ENCODE results near the gene CSNK1G1.
"Not testable (repeated sequence)": the region's sequence is repeated elsewhere in the genome, so short reads cannot be mapped to it uniquely, and the experiment has no call there.

The CSNK1G1 gene

DNA sequence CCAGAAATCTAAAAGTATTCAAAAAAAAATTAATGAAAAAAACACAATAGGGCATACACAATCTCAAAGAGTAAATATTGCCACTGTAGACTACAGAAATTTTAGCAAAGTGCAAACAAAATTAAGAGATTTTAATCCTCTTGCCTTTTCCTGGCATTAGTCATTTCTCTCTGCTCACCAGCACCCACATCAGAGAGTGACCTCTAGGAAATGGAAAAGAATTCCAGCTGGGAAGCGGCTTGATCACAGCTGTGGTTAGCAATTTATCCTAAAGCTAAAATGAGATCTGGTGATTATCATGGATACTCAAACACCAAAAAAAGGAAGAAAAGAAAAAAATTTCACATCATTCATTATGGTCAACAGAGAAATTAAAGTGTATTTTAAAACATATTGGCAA lies 7.5 kb downstream of the CSNK1G1 start:
- no peak for DNase-seq

DNA sequence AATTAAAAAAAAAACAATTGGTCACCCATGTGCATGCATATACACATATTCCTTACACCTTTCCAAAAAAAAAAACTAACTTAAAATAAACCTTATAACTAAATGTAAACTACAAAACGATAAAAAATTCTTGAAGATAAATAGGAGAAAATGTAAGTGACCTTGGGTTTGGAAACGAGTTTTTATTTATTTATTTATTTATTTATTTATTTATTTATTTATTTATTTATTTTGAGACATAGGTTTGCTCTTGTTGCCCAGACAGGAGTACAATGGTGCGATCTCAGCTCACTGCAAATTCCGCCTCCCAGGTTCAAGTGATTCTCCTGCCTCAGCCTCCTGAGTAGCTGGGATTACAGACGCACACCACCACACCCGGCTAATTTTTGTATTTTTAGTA lies 9.7 kb downstream of the CSNK1G1 start:
- DNase-seq: not testable (repeated sequence)

DNA sequence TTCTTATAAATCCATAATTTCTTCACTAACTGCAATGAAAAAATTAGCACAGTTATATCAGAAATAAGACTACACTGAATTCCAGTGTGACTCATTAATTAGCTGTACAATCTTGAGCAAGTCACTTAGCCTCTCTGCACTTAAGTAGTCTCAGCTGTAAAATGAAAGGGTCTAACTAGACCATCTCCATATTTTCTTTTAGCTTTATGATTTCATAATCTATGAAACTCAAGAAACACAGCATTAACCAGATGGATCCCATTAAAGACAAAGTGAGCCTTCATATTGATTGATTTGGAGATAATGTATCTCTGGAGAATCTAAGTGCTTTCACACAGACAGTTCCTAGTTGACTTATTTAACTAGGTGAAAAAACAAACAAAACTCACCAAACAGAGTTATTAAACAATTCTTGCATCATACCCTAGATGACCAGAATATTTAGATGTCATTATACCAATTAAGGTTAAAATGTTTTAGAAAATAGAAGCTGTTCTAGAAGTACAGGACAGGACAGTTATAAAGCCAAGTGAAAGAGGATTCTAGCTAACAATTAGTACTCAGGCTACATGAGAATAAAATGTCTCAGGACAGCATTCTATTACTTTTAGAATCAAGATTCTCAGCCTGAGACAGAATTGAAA lies 11.2 kb downstream of the CSNK1G1 start:
- peak; percentile 11 for DNase-seq

DNA sequence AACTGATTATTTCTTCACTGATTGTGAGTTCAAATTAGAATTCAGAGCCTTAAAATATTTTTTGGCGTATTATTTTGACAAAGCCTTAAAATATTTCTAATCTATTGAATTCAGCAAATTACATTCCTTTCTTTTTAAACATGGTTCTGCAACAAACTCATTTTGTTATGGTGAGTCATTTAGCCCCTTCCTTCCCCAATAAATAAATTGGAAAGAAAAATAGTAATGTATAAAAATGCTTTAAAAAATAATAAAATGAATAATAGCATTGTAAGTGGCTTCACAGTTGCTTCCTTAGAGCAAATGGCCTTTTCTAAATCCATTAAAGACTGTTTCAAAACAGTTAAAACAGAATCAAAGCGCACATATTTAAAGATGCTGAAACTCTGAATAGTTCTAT lies 12.1 kb downstream of the CSNK1G1 start:
- DNase-seq: no peak

DNA sequence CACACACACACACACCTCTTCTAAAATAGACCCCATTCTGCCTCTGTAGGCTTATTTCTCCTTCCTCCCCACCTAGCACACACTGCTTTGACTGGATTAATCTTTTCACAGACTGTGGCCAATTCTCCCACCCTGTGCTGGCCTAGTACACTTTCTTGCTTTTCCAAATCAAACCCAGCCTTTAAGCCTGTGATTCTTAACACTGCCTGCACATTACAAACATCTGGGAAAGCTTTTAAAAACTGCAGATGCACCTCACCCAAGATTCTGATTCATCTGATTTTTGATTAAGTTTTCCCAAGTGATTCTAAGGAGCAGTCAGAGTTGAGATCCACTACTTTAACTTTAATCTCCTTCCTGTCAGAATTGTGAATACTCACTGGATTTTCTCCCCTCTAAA lies 12.8 kb downstream of the CSNK1G1 start:
- DNase-seq: no peak

DNA sequence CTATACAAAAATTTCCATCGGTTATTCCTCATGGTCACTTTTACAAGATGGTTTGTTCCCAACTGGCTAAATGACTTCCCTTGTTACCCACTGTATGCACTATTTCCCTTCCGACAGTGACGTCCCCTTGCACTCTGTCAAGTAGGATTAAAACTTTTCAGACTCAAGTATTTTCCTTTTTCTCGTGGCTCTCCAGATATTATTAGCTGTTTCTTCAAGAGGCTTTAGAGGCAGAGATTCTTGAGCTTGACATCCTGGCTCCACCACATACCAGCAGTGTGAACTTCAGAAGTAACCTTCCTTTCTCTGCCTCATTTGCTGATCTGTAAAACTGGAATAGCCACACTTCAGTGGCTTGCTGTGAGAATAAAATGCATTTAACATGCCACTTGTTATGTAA lies 14.0 kb downstream of the CSNK1G1 start:
- no peak for DNase-seq

DNA sequence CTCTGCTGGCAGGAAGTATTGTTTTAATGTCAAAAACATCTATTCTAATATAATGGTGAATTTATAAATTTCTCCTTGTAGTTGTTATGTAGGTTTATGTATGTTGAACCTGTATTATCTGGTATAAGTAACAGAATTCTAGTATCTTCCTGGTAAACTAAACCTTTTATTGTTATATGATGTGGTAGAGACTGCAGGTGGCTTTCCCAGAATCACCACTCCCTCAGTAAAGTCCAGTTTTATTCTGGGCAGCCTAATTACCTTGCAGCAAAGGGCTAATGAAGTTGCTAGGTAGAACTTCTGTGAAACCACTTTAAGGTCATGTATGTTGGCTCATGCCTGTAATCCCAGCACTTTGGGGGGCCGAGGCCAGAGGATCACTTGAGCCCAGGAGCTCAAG lies 15.6 kb downstream of the CSNK1G1 start:
- DNase-seq: no peak

DNA sequence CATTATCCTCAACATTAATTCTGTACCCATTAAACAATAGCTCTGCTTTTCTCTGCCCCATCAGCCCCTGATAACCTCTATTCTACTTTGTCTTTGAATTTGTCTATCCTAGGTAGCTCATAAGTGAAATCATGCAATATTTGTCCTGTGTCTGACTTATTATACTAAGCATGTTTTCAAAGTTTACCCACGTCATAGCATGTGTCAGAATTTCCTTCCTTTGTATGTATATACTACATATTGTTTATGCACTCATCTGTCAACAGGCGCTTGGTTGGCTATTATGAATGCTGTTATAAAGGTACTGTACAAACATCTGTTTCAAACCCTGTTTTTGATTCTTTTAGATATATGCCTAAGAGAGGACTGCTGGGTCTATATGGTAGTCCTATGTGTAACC lies 18.2 kb downstream of the CSNK1G1 start:
- no peak for DNase-seq

DNA sequence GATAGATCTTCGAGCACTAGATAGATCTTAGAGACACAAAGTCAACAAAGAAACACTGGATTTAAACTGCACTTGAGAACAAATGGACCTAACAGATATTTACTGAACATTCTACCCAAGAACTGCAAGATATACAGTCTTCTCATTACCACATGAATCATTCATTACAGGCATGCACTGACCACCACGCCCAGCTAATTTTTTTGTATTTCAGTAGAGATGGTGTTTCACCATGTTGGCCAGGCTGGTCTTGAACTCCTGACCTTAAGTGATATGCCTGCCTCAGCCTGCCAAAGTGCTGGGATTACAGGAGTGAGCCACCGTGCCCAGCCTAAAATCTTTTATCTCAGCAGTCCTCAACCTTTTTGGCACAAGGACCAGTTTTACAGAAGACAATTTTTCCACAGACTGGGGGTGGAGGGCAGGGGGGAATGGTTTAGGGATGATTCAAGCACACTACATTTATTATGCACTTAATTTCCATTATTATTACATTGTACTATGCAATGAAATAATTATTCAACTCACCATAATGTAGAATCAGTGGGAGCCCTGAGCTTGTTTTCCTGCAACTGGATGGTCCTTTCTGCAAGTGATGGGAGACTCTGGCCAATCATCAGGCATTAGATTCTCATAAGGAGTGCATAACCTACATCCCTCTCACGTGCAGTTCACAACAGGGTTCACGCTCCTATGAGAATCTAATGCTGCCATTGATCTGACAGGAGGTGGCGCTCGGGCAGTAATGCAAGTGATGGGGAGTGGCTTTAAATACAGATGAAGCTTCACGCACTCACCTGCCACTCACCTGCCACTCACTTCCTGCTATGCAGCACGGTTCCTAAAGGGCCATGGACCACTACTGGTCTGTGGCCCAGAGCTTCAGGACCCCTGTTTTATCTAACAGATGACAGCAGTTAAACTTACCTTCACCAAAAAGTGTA lies 21.7 kb downstream of the CSNK1G1 start:
- peak; percentile 68 for DNase-seq

DNA sequence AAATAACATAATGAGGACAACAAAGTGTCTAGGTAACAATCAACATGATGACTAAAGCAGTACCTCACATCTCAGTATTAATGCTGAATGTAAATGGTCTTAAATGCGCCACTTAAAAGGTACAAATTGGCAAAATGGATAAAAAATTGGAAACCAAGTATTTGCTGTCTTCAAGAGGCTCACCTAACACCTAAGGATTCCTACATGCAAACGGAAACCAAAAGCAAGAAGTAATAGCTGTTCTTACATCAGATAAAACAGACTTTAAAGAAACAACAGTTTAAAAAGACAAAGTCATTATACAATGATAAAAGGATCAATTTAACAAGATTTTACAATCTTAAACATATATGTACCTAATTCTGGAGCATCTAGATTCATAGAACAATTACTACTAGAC lies 22.5 kb downstream of the CSNK1G1 start:
- no peak for DNase-seq

DNA sequence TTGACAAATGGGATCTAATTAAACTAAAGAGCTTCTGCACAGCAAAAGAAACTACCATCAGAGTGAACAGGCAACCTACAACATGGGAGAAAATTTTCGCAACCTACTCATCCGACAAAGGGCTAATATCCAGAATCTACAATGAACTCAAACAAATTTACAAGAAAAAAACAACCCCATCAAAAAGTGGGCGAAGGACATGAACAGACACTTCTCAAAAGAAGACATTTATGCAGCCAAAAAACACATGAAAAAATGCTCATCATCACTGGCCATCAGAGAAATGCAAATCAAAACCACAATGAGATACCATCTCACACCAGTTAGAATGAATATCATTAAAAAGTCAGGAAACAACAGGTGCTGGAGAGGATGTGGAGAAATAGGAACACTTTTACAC lies 24.3 kb downstream of the CSNK1G1 start:
- not testable (repeated sequence) for DNase-seq

DNA sequence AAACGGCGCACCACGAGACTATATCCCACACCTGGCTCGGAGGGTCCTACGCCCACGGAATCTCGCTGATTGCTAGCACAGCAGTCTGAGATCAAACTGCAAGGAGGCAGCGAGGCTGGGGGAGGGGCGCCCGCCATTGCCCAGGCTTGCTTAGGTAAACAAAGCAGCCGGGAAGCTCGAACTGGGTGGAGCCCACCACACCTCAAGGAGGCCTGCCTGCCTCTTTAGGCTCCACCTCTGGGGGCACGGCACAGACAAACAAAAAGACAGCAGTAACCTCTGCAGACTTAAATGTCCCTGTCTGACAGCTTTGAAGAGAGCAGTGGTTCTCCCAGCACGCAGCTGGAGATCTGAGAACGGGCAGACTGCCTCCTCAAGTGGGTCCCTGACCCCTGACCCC lies 29.0 kb downstream of the CSNK1G1 start:
- not testable (repeated sequence) for DNase-seq

DNA sequence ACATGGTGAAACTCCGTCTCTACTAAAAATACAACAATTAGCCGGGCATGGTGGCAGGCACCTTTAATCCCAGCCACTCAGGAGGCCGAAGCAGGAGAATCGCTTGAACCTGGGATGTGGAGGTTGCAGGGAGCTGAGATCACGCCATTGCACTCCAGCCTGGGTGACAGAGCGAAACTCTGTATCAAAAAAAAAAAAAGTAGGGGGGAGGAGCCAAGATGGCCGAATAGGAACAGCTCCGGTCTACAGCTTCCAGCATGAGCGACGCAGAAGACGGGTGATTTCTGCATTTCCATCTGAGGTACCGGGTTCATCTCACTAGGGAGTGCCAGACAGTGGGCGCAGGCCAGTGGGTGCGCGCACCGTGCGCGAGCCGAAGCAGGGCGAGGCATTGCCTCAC lies 29.5 kb downstream of the CSNK1G1 start:
- peak; percentile 13 for DNase-seq

DNA sequence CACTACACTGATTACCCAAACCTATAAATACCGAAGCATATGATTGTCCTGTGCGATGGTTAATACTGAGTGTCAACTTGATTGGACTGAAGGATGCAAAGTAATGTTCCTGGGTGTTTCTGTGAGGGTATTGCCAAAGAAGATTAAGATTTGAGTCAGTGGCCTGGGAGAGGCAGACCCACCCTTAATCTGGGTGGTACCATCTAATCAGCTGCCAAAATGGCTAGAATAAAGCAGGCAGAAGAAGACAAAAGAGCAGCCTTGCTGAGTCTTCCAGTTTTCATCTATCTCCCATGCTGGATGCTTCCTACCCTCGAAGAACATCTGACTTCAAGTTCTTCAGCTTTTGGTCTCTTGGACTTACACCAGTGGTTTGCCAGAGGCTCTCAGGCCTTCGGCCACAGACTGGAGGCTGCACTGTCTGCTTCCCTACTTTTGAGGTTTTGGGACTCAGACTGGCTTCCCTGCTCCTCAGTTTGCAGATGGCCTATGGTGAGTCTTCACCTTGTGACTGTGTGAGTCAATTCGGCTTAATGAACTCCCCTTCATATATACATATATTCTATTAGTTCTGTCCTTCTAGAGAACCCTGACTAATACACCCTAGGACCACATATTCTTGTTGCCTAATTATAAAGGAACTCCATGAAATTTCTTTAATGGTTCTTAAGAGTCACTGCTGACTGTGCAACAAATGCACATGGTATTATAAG lies 31.7 kb downstream of the CSNK1G1 start:
- no peak for DNase-seq

DNA sequence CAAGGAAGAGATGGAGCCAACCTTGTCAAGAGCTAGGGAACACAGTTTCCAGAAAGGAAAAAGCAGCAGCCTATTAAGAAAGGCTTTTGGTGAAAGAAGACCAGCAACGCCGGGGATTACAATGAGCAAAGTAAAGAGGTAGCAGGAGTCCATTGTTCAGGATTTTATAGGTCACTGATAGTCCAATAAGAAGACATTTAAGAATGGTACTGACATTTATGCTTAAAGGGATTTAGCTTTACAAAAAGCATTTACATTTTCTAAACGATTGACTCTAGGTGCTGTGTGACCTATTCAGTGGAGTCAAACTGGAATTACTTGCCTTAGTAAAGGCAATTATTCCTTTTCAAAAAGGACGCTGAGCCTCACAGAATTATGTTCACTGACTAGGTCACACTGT lies 40.8 kb downstream of the CSNK1G1 start:
- no peak for DNase-seq

DNA sequence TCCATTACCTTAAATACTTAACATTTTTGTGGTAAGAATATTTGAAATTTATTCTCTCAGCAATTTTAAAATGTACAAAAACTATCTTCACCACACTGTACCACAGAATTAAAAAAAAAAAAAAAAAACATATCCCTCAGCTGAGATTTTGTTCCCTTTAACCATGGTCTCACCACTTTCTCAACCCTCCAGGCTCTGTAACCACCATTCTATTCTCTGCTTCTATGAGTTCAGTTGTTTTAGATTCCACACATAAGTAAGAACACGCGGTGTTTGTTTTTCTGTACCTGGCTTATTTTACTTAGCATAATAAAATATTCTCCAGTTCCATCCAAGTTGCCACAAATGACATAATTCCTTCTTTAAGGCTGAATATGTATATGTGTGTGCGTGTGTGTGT lies 41.5 kb downstream of the CSNK1G1 start:
- no peak for DNase-seq

DNA sequence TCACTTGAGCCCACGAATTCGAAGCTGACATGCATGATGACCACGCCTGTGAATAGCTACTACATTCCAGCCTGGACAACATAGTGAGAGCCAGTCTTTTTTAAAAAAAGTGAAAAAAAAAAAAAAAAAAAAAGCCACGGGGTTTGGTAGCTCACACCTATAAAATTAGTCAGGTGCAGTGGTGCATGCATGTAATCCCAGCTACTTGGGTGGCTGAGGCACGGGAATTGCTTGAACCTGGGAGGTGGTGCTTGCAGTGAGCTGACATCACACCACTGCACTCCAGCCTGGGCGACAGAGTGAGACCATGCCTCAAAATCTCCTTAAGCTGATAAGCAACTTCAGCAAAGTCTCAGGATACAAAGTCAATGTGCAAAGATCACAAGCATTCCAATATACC lies 44.4 kb downstream of the CSNK1G1 start:
- DNase-seq: no peak

DNA sequence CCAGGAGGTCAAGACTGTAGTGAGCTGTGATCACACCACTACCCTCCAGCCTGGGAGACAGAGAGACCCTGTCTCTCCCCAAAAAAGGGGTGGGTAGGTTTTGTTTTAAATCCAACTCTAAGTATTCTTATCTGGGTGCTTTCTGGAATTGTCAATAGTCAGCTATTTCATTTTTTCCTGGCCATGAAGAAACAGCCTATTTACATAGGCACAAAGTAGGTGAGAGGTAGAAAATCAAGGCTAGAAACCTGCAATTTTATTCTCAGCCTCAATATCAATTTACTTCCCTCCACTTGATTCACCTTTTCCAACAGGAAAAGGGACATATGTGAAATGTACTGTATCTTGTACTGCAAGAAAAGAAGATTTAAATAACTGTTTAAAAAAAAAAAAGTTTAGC lies 45.9 kb downstream of the CSNK1G1 start:
- DNase-seq: no peak

DNA sequence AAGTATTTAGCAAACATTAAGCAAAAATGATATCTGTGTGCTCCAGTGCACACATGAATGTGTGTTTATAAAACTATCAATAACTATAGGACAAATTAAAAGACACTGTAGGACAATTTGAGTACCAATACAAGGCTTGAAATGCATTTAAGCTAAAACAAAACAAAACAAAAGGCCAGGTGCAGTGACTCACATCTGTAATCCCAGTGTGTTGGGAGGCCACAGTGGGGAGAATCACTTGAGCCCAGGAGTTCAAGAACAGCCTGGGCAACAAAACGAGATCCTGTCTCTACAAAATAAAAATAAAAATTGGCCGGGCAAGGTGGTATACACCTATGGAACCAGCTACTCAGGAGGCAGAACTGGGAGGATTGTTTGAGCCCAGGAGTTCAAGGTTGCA lies 50.7 kb downstream of the CSNK1G1 start:
- no peak for DNase-seq

DNA sequence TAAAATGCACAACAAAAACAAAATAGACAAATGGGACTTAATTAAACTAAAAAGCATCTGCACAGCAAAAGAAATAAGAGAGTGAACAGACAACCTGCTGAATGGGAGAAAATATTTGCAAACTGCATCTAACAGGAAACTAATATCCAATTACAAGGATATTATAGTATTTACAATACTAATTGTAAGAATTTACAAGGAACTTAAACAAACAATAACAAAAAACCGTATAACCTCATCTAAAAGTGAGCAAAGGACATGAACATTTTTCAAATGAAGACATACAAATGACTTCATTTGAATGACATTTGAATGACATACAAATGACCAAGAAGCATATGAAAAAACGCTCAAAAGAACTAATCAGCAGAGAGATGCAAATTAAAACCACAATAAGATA lies 66.4 kb downstream of the CSNK1G1 start:
- DNase-seq: no peak

DNA sequence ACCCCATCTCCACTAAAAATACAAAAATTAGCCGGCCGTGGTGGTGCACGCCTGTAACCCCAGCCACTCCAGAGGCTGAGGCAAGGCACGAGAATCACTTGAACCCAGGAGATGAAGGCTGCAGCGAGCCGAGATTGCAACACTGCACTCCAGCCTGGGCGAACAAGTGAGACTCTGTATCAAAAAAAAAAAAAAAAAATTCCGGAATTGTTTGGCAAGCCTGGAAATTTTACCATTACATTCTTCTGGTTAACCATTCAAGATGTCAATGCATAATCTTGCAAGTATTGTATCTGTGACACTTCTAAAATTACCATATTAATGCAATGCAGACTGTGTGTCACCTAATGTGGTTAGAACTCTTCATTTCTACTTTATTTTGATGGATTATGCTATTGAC lies 67.0 kb downstream of the CSNK1G1 start:
- no peak for DNase-seq

DNA sequence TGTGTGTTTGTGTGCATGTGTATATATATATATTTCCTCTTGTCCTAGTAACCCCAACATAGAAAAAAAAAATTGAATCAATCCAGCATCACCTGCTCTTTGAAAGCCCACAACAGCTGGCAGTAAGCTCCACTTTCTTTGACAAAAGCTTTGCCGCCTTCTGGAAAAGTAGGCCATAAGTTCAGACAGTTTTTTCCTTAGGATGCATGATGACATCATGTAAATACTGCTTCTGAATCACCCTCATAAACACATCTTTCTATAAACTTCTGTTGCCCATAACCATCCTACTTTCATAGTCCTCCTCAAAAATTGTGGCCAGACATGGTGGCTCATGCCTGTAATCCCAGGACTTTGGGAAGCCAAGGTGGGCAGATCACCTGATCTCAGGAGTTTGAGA lies 67.4 kb downstream of the CSNK1G1 start:
- DNase-seq: no peak

DNA sequence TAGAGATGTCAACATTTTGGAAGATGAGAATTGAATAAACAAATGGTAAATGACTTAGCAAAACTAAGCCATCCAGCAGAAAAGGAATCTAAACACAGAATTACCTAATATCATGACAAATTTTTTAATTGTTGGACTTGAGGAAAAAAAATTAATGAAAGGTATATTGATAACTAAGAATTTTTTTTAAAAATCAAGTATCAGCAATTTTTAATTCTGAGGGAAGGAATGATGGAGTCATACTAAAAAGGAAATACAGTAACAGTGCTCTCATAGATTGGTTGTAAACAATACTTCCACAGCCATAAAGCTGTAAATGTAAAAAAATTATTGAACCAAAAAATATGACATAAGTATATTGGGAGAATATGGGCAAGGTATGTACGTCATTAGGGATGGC lies 68.0 kb downstream of the CSNK1G1 start:
- DNase-seq: no peak

DNA sequence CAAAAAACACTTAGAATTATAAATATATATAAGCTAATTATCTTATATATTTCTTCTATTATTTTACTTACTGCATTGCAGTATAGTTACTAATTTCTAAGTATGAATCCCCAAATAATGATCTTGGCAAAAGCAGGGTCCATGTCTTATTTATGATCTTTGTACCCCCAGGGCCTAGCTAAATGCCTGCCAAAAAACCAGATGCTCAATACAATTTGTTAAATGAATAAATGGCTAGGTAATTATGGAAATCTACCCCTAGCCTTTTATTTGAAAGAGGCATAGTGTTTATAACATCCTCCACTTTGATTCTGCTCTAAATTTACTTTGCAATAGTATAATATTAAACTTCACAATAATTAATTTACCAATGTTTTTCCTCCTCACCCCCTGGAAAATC lies 69.5 kb downstream of the CSNK1G1 start:
- no peak for DNase-seq

Data from NCI-H146 (cell line).